A549 (cell line): ENCODE results near the gene LCK. TPM values are rescaled to one million over a fixed set of nuclear protein-coding genes. Genes with fewer than 3 reads are reported as not detected.
"Not testable (repeated sequence)": the region's sequence is repeated elsewhere in the genome, so short reads cannot be mapped to it uniquely, and the experiment has no call there.

Source experiments
- ATAC-seq, 2 experiments: fragments of 200-7000 bp in 1 of 2; fragments of >200 bp in 1 of 2; cut with Nextera tagmentation in 1 of 2; cut with Tn5 transposase in 1 of 2; 3 replicates each; pipeline versions ENCODE4 v1.8.0 to v1.9.1; 2018 to 2020; ENCODE audit warnings: mild to moderate bottlenecking in 1 of 2, moderate library complexity in 1 of 2
- CTCF ChIA-PET: fragments of 300-600 bp; sonication (Branson Sonifier 250); formaldehyde crosslinking; extraction: SDS; loops from one replicate; lab custom pipeline; 2021; ENCODE audit warnings: antibody characterized with exemption, inconsistent platforms; lab: Yijun Ruan, JAX
- POLR2A ChIA-PET: fragments of 350-600 bp; formaldehyde crosslinking; extraction: SDS; loops from one replicate; lab custom pipeline; 2021; ENCODE audit warnings: antibody characterized with exemption, inconsistent platforms; lab: Yijun Ruan, JAX
- DNase-seq, 2 experiments: peaks; one replicate each; pipeline versions ENCODE4 v3.0.0 to v3.0.0-alpha.2; 2011 to 2016; ENCODE audit warnings: low read depth in 1 of 2, low spot score in 1 of 2
- FAIRE-seq: peaks from 2 replicates; lab custom pipeline; 2011; peaks lifted over from hg19 to GRCh38; lab: Jason Lieb, UNC
- H3K27ac ChIP-seq, 2 experiments: fragments of >200 bp; sonication (Bioruptor Twin); formaldehyde crosslinking; 3 replicates each; pipeline ENCODE4 v1.5.1; 2016 to 2017
- H3K4me1 ChIP-seq: fragments of >200 bp; sonication (Bioruptor Twin); formaldehyde crosslinking; 3 replicates; pipeline ENCODE4 v1.6.1; 2016
- H3K4me2 ChIP-seq: fragments of >200 bp; sonication (Bioruptor Twin); formaldehyde crosslinking; 3 replicates; pipeline ENCODE4 v1.6.1; 2016
- H3K4me3 ChIP-seq: fragments of >200 bp; sonication (Bioruptor Twin); formaldehyde crosslinking; 3 replicates; pipeline ENCODE4 v1.5.1; 2016
- H3K9me3 ChIP-seq: fragments of >200 bp; sonication (Bioruptor Twin); formaldehyde crosslinking; 3 replicates; pipeline ENCODE4 v1.6.1; 2016
- CBX2 ChIP-seq: fragments of 200-600 bp; sonication (generic); IDR thresholded peaks from 2 replicates; pipeline ENCODE4 v1.6.1; 2016; ENCODE audit warnings: low read depth, mild to moderate bottlenecking, borderline replicate concordance
- CBX8 ChIP-seq: fragments of 200-600 bp; sonication (generic); IDR thresholded peaks from 2 replicates; pipeline ENCODE4 v1.6.1; 2016
- CHD2 ChIP-seq: fragments of 150-350 bp; IDR thresholded peaks from 2 replicates; pipeline ENCODE4 v1.6.1; 2014; ENCODE audit warnings: low read length; ENCODE audit not compliant: partially characterized antibody
- EHMT2 ChIP-seq: fragments of 200-600 bp; sonication (generic); IDR thresholded peaks from 2 replicates; pipeline ENCODE4 v1.6.1; 2016; ENCODE audit warnings: antibody characterized with exemption, low read depth, mild to moderate bottlenecking, moderate library complexity
- FOSB ChIP-seq: fragments of 250-450 bp; sonication (Bioruptor Pico); IDR thresholded peaks from 2 replicates; pipeline ENCODE4 v1.5.0; 2020; ENCODE audit warnings: mild to moderate bottlenecking, moderate library complexity
- FOSL2 ChIP-seq, 2 experiments: fragments of 450-650 bp in 1 of 2; fragments of >200 bp in 1 of 2; sonication (Bioruptor Twin) in 1 of 2; formaldehyde crosslinking; IDR thresholded peaks; 2 replicates each; pipeline versions ENCODE4 v1.5.0 to v1.6.1; 2016 to 2020; ENCODE audit warnings: mild to moderate bottlenecking in 1 of 2, moderate library complexity in 1 of 2
- FOXS1 ChIP-seq: fragments of 250-450 bp; sonication (Bioruptor Pico); IDR thresholded peaks from 2 replicates; pipeline ENCODE4 v1.5.0; 2020; ENCODE audit warnings: mild to moderate bottlenecking, moderate library complexity
- HOXA7 ChIP-seq: fragments of 250-450 bp; sonication (Bioruptor Pico); IDR thresholded peaks from 2 replicates; pipeline ENCODE4 v1.5.0; 2020; ENCODE audit warnings: mild to moderate bottlenecking, moderate library complexity
- HOXB5 ChIP-seq: fragments of 250-450 bp; sonication (Bioruptor Pico); IDR thresholded peaks from 2 replicates; pipeline ENCODE4 v1.5.0; 2020; ENCODE audit warnings: mild to moderate bottlenecking, moderate library complexity
- JUN ChIP-seq, 2 experiments: fragments of >200 bp; sonication (Bioruptor Twin); formaldehyde crosslinking; IDR thresholded peaks; 2 replicates in 1 of 2; 3 replicates in 1 of 2; pipeline ENCODE4 v1.6.1; 2016 to 2017
- MAFK ChIP-seq: fragments of 450-650 bp; IDR thresholded peaks from 2 replicates; pipeline ENCODE4 v1.6.1; 2014; ENCODE audit not compliant: partially characterized antibody
- NR3C1 ChIP-seq: fragments of >200 bp; sonication (Bioruptor Twin); formaldehyde crosslinking; IDR thresholded peaks from 3 replicates; pipeline ENCODE4 v1.6.1; 2017
- PHF8 ChIP-seq: fragments of 200-600 bp; sonication (generic); IDR thresholded peaks from 2 replicates; pipeline ENCODE4 v1.6.1; 2016; ENCODE audit warnings: low read depth, mild to moderate bottlenecking, antibody characterized with exemption, moderate library complexity, borderline replicate concordance
- POLR2A ChIP-seq: IDR thresholded peaks from 2 replicates; pipeline ENCODE4 v1.6.1; 2012; ENCODE audit warnings: mild to moderate bottlenecking, low read length
- POLR2AphosphoS2 ChIP-seq: conservative IDR thresholded peaks from 2 replicates; pipeline ENCODE4 v1.6.1; 2012; ENCODE audit warnings: low read length, improper control_type of control experiment, inconsistent platforms
- RFX5 ChIP-seq: fragments of 450-650 bp; IDR thresholded peaks from 2 replicates; pipeline ENCODE4 v1.7.1; 2014; ENCODE audit warnings: antibody characterized with exemption, mild to moderate bottlenecking, moderate library complexity
- RNF2 ChIP-seq: fragments of 200-600 bp; sonication (generic); IDR thresholded peaks from 2 replicates; pipeline ENCODE4 v1.6.1; 2016; ENCODE audit warnings: low read depth, mild to moderate bottlenecking, antibody characterized with exemption, moderate library complexity, borderline replicate concordance
- SREBF2 ChIP-seq: fragments of 450-650 bp; IDR thresholded peaks from 2 replicates; pipeline ENCODE4 v1.6.1; 2014; ENCODE audit warnings: mild to moderate bottlenecking, moderate library complexity
- TFCP2L1 ChIP-seq: fragments of 250-450 bp; sonication (Bioruptor Pico); IDR thresholded peaks from 2 replicates; pipeline ENCODE4 v1.5.0; 2021; ENCODE audit warnings: mild to moderate bottlenecking
- TP53 ChIP-seq: fragments of 250-450 bp; sonication (Bioruptor Pico); IDR thresholded peaks from 2 replicates; pipeline ENCODE4 v1.5.0; 2021; ENCODE audit warnings: mild to moderate bottlenecking, moderate library complexity
- ZC3H11A ChIP-seq: fragments of 450-650 bp; IDR thresholded peaks from 2 replicates; pipeline ENCODE4 v1.6.1; 2014; ENCODE audit warnings: antibody characterized with exemption, mild to moderate bottlenecking
- ZNF302 ChIP-seq: fragments of 250-450 bp; sonication (Bioruptor Pico); IDR thresholded peaks from 2 replicates; pipeline ENCODE4 v1.9.0; 2021; ENCODE audit warnings: inconsistent platforms, mild to moderate bottlenecking, moderate library complexity
- ZSCAN20 ChIP-seq: fragments of 250-450 bp; sonication (Bioruptor Pico); IDR thresholded peaks from 2 replicates; pipeline ENCODE4 v1.8.0; 2022; ENCODE audit warnings: mild to moderate bottlenecking, moderate library complexity
- WGBS: methylation state at CpG from one replicate; pipeline ENCODE4 v1.1.6; 2017; ENCODE audit errors: missing lambda C conversion rate; 5-methylcytosine and 5-hydroxymethylcytosine counted together
- polyA plus RNA-seq, 4 experiments: library from polyadenylated mRNA; depleted of rRNA in 3 of 4; stranded (reverse); fragments of >200 nt; fragmentation: RNase III in 1 of 4; extraction: RNeasy Plus Mini Kit Qiagen cat#74134 plus additional on column Dnase treatment in 1 of 4; gene quantifications; 2 replicates in 3 of 4; 3 replicates in 1 of 4; pipeline ENCODE4 v1.2.3, GENCODE V29; 2011 to 2017
- TF ChIP-seq, protein P1 (sequence below): IDR thresholded peaks from 2 replicates; pipeline ENCODE4 v1.6.1; 2012
- TF ChIP-seq, protein P2 (sequence below): IDR thresholded peaks from 2 replicates; pipeline ENCODE4 v1.6.1; 2012
- TF ChIP-seq, protein P3 (sequence below): fragments of 250-450 bp; sonication (Bioruptor Pico); IDR thresholded peaks from 2 replicates; pipeline ENCODE4 v1.5.0; 2021; ENCODE audit warnings: mild to moderate bottlenecking, moderate library complexity, borderline replicate concordance
- TF ChIP-seq, protein P4 (sequence below): fragments of >200 bp; sonication (Bioruptor Twin); formaldehyde crosslinking; IDR thresholded peaks from 3 replicates; pipeline ENCODE4 v1.6.1; 2016
- TF ChIP-seq, protein P5 (sequence below): fragments of 200-600 bp; sonication (generic); IDR thresholded peaks from 2 replicates; pipeline ENCODE4 v1.6.1; 2016; ENCODE audit warnings: antibody characterized with exemption, mild to moderate bottlenecking, moderate library complexity

LCK gene
- polyA plus RNA-seq, 2 of the 4 experiments (the other 2 are of a cell fraction): 0.03 TPM; not detected in 1

DNA sequence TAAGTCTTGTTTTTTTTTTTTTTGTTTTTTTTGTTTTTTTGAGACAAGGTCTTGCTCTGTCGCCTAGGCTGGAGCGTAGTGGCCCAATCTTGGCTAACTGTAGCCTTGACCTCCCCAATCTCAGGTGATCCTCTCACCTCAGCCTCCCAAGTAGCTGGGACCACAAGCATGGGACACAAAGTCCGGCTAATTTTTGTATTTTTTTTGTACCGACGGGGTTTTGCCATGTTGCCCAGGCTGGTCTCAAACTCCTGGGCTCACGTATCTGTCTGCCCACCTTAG is 6.1 kb downstream of the LCK start:
- H3K9me3 ChIP-seq: no peaks in the 10 kb centered on the region
- no peak overlapping the region for H3K27ac ChIP-seq
- WGBS: 86% methylated on average over 6 of the region's 6 CpGs
- H3K4me2 ChIP-seq: no peak overlapping the region
- no peak for TF ChIP-seq CBX8
- TF ChIP-seq, protein P1, sequence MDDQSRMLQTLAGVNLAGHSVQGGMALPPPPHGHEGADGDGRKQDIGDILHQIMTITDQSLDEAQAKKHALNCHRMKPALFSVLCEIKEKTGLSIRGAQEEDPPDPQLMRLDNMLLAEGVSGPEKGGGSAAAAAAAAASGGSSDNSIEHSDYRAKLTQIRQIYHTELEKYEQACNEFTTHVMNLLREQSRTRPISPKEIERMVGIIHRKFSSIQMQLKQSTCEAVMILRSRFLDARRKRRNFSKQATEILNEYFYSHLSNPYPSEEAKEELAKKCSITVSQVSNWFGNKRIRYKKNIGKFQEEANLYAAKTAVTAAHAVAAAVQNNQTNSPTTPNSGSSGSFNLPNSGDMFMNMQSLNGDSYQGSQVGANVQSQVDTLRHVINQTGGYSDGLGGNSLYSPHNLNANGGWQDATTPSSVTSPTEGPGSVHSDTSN: no peak
- TF ChIP-seq CHD2: no peak
- TF ChIP-seq, protein P2, sequence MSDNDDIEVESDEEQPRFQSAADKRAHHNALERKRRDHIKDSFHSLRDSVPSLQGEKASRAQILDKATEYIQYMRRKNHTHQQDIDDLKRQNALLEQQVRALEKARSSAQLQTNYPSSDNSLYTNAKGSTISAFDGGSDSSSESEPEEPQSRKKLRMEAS: no peak
- no peak for TF ChIP-seq EHMT2
- TF ChIP-seq POLR2A: no peak
- TF ChIP-seq HOXA7 (CRISPR knock-in tag): no peak
- no peak for TF ChIP-seq POLR2AphosphoS2
- TF ChIP-seq, protein P3, sequence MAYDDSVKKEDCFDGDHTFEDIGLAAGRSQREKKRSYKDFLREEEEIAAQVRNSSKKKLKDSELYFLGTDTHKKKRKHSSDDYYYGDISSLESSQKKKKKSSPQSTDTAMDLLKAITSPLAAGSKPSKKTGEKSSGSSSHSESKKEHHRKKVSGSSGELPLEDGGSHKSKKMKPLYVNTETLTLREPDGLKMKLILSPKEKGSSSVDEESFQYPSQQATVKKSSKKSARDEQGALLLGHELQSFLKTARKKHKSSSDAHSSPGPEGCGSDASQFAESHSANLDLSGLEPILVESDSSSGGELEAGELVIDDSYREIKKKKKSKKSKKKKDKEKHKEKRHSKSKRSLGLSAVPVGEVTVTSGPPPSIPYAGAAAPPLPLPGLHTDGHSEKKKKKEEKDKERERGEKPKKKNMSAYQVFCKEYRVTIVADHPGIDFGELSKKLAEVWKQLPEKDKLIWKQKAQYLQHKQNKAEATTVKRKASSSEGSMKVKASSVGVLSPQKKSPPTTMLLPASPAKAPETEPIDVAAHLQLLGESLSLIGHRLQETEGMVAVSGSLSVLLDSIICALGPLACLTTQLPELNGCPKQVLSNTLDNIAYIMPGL (CRISPR knock-in tag): no peak
- TF ChIP-seq NR3C1: no peak
- TF ChIP-seq MAFK: no peak
- no peak for TF ChIP-seq TP53 (CRISPR knock-in tag)
- no peak for TF ChIP-seq FOSB (CRISPR knock-in tag)
- no peak for TF ChIP-seq FOXS1 (CRISPR knock-in tag)
- TF ChIP-seq HOXB5 (CRISPR knock-in tag): no peak
- TF ChIP-seq RNF2: no peak
- no peak for TF ChIP-seq ZSCAN20 (CRISPR knock-in tag)
- ChIA-PET CTCF (no interaction called here), POLR2A (no interaction called here)
- no peak for DNase-seq
- no peak for FAIRE-seq
- no peaks in the 10 kb centered on the region for H3K4me1 ChIP-seq
- ATAC-seq: no peak
- no peak overlapping the region for H3K4me3 ChIP-seq

DNA sequence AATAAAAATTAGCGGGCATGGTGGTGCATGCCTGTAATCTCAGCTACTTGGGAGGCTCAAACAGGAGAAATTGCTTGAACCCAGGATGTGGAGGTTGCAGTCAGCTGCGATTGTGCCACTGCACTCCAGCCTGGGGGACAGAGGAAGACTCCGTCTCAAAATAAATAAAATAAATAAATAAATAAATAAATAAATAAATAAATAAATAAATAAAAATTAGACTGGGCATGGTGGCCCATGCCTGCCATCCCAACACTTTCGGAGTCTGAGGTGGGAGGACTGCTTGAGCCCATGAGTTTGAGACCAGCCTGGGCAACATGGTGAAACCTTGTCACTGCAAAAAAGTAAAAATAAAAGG is 12.2 kb downstream of the LCK start:
- H3K4me1 ChIP-seq, ATAC-seq: not testable (repeated sequence)
- 99% methylated on average over 3 of the region's 4 CpGs for WGBS

DNA sequence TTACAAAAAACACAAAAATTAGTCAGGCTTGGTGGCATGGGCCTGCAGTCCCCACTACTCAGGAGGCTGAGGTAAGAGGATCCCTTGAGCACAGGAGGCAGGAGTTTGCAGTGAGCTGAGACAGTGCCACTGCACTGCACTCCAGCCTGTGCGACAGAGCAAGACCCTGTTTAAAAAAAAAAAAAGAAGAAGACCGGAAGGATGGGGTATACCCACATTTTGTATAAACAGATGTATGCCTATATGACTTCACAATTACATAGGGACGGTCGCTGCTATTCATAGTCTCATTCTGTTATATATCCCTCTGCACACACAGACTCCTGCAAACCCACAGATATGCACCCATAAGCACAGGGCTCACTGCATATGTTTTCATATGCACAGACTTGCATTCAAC is 12.7 kb downstream of the LCK start:
- peaks cover 7% of the 10 kb centered on the region; the same call in 2 of the 3 replicates for H3K4me1 ChIP-seq
- H3K9me3 ChIP-seq: no peaks in the 10 kb centered on the region
- H3K4me3 ChIP-seq: no peak overlapping the region
- ChIA-PET CTCF (interaction anchor here (1.5 to 6.2 kb wide), 2 partner anchors 8 to 16 kb away, joined by 7 to 31 read pairs; partner anchors contain the start of gene FAM167B), POLR2A (interaction anchor here (0.6 kb wide), 2 partner anchors 16 to 419 kb away, joined by 4 to 6 read pairs; no protein-coding TSS in a partner anchor)
- DNase-seq (no peak), FAIRE-seq (no peak), ATAC-seq (no peak)
- WGBS: 92% methylated on average over 4 of the region's 4 CpGs
- H3K27ac ChIP-seq: no peak overlapping the region
- H3K4me2 ChIP-seq: no peak overlapping the region
- TF ChIP-seq SREBF2 (no peak), ZNF302 (CRISPR knock-in tag) (no peak), POLR2AphosphoS2 (no peak), NR3C1 (no peak), JUN (IDR thresholded peaks at IDR 0.05) (no peak), FOSL2 (IDR thresholded peaks at IDR 0.05) (no peak), FOSL2 (CRISPR knock-in tag; IDR thresholded peaks at IDR 0.05) (no peak), CBX2 (no peak), PHF8 (no peak), RFX5 (no peak), TFCP2L1 (CRISPR knock-in tag) (no peak)
- TF ChIP-seq, protein P4, sequence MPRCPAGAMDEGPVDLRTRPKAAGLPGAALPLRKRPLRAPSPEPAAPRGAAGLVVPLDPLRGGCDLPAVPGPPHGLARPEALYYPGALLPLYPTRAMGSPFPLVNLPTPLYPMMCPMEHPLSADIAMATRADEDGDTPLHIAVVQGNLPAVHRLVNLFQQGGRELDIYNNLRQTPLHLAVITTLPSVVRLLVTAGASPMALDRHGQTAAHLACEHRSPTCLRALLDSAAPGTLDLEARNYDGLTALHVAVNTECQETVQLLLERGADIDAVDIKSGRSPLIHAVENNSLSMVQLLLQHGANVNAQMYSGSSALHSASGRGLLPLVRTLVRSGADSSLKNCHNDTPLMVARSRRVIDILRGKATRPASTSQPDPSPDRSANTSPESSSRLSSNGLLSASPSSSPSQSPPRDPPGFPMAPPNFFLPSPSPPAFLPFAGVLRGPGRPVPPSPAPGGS: no peak
- TF ChIP-seq, protein P5, sequence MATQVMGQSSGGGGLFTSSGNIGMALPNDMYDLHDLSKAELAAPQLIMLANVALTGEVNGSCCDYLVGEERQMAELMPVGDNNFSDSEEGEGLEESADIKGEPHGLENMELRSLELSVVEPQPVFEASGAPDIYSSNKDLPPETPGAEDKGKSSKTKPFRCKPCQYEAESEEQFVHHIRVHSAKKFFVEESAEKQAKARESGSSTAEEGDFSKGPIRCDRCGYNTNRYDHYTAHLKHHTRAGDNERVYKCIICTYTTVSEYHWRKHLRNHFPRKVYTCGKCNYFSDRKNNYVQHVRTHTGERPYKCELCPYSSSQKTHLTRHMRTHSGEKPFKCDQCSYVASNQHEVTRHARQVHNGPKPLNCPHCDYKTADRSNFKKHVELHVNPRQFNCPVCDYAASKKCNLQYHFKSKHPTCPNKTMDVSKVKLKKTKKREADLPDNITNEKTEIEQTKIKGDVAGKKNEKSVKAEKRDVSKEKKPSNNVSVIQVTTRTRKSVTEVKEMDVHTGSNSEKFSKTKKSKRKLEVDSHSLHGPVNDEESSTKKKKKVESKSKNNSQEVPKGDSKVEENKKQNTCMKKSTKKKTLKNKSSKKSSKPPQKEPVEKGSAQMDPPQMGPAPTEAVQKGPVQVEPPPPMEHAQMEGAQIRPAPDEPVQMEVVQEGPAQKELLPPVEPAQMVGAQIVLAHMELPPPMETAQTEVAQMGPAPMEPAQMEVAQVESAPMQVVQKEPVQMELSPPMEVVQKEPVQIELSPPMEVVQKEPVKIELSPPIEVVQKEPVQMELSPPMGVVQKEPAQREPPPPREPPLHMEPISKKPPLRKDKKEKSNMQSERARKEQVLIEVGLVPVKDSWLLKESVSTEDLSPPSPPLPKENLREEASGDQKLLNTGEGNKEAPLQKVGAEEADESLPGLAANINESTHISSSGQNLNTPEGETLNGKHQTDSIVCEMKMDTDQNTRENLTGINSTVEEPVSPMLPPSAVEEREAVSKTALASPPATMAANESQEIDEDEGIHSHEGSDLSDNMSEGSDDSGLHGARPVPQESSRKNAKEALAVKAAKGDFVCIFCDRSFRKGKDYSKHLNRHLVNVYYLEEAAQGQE: no peak
- TF ChIP-seq, protein P2: no peak

More for the DNA sequence above, 12.2 kb downstream of the LCK start:
- DNase-seq, H3K4me3 ChIP-seq, H3K27ac ChIP-seq, H3K9me3 ChIP-seq, H3K4me2 ChIP-seq, FAIRE-seq: not testable (repeated sequence)
- CTCF ChIA-PET: interaction anchor here (6.2 kb wide), 1 partner anchor 16 kb away, joined by 31 read pairs; the partner anchor contains the start of gene FAM167B
- POLR2A ChIA-PET: interaction anchor here (0.6 kb wide), 2 partner anchors 17 to 419 kb away, joined by 4 to 6 read pairs; no protein-coding TSS in a partner anchor
- 0 out of 2 replicates have a peak, but pooled peaks have one; percentile 19 for TF ChIP-seq ZC3H11A
